ENCODE results near the gene SORCS2.
A peak's percentile ranks its signal among the peaks of the same experiment; 100 is the strongest.

SORCS2 gene

DNA sequence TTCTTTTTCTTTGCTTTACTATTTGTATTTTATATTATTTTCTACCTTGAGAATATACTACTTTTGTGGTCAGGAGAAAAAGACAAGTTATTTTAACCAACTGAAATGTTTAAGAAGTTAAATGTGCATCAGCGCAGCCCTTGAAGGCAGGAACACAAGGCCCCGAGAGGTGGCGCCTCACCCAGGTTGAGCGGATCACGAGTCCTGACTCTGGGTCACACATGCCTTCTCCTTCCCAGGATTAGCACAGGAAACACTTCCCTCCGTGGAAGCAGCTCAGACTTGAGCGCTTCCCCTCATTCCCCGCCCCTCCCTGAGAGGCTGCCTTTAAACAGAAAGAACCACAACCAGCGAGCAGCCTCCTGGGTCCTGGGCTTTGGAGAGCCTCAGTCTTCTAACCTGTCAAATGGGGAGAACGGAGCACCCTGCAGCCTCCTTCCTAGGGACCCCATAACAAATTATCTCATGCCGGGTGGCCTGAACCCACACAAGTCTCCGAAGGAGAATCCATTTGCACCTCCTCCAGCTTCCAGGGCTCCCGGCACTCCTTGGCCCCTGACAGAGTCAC, 529.7 kb downstream of the SORCS2 start:
- DNase-seq (ENCODE audit: low read depth, low spot score), result no peak

DNA sequence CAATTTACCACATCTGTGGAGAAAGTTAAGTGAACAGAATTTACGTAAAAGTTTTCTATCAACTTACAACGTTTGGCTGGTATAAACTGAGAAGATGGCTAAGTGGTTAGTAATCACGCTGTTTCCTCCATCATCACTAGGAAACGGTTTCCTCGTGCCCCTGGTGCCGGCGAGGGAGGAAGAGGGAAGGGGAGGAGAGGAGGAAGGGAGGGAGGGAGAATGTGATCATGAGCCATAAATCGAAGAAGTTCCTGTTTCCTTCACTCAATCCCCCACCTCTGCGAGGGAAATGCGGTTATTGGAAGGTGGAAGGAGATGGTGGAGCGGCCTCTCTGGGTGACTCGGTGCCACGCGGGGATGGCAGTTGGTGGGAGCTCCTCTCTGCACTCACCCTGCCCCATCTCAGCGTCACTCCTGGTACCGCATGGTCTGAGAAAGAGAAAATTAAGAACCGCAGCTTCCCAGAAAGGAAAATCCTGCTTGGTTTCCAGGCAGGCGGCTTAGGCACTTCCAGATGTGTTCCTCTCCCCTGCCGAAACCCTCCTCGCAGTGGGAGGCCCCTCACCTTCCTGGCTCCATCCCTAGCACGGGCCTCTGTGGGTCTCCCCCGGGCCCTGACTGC, 530.5 kb downstream of the SORCS2 start:
- DNase-seq (ENCODE audit: low read depth, low spot score), result no peak

DNA sequence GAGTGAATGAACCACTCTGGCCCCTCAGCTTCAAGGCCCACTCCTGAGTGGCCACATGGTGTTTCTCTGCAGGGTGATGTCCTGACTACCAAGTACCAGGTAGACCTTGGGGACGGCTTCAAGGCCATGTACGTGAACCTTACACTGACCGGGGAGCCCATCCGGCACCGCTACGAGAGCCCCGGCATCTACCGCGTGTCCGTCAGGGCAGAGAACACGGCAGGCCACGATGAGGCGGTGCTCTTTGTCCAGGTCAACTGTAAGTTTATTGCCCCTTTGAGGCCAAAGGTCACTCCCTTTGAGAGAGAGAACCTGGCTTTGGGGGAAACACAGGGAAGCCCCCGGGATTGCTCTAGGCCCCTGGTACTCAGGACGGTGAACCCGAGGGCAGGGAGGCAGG, 531.3 kb downstream of the SORCS2 start:
- DNase-seq (ENCODE audit: low read depth, low spot score), result no peak

DNA sequence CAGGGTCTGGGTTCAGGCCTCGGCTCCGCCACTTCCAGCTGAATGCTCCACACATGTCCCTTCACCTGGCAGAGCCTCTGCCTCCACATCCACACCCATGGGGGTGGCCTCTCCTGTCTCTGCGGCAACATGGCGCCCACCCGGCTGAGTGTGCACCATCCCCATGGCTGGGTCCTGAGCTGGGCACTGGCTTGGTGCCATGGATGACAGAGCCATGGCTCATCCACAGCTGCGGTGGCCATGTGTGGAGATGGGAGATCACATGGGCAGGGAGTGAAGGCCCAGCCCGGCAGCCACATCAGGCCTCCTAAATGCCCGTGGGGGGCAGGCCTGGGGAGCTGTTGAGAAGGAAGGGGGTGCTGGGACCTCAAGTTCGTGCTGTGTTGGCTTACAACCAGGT, 533.6 kb downstream of the SORCS2 start:
- DNase-seq (ENCODE audit: low read depth, low spot score), result no peak

DNA sequence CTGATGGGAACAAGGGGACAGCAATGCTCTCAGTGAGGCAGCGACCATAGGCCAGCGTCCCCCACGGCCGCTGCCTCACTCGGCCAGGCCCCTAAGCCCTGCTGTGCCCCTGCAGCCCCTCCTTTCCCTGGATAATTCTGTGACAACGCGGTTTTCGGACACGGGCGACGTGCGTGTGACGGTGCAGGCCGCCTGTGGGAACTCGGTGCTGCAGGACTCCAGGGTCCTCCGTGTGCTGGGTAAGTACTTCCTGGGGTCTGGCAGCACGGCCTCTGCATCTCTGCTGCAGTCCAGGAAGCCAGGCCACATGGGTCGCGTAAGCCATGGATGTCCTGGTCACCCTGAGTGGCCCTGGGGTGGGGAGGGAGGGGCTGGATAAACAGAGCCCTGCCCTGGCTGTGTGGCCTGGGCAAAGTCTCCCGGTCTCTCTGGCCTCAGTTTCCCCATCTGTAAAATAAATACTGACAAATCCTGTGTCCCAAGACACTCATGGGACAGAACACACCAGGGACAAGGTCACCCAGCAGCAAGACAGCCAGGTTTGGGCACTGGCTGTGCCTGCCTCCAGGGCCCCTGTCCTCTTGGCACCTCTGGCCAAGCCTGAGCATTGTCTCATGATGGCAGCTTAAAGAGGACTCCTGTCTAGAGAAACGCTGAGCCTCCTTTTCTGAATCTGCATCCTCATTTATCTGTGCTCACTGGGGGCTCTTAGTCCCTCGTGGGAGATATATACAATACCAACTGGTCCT, 534.5 kb downstream of the SORCS2 start:
- DNase-seq (ENCODE audit: low read depth, low spot score), result no peak

DNA sequence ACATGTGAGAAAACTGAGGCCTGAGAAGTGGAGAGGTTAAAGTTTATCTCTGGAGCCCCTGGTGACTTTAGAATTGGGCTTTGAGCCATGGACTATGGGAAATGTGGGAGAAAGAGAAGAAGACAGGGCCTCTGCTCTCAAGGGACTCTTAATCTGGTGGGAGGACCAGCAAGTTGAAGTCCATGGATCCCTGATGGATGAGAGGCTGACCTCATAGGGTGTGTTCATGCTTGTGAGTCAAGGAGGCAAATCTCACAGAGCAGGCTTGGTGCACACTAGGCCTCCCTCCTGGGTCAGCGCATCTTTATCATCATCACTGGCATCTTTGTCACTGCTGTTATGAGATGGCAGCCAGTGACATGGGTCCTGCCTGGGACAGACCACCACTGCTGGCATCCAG, 535.4 kb downstream of the SORCS2 start:
- DNase-seq (ENCODE audit: low read depth, low spot score), result no peak

DNA sequence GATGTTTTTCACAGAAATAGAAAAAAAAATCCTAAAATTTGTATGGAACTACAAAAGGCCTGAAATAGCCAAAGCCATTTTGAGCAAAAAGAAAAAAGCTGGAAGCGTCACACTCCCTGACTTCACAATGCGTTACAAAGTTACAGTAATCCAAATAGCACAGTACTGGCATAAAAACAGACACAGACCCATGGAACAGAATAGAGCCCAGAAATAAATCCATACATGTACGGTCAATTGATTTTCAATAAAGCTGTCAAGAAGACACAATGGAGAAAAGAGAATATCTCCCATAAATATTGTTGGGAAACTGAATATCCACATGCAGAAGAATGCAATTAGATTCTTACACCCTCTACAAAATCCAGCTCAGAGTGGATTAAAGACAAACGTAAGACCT, 539.1 kb downstream of the SORCS2 start:
- no peak for DNase-seq (ENCODE audit: low read depth, low spot score)

DNA sequence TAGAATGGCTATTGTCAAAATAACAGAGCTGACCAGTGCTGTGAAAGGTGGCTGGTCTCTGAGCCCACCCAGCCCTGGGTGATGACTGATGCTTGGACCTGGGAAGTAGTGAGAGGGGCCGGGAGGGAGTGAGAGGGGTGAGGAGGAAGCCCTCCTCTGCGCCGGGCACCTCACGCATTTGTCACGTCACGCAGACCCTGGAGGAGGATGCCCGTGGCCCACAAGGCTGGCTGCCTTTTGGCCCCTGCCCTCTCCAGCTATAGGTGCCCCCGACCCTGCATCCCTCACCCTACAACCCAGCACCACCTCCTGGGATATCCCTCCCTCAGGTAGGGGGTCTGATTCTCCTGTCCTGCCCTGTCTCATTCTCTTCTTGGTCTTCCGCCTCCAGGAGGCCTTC, 539.9 kb downstream of the SORCS2 start:
- no peak for DNase-seq (ENCODE audit: low read depth, low spot score)

DNA sequence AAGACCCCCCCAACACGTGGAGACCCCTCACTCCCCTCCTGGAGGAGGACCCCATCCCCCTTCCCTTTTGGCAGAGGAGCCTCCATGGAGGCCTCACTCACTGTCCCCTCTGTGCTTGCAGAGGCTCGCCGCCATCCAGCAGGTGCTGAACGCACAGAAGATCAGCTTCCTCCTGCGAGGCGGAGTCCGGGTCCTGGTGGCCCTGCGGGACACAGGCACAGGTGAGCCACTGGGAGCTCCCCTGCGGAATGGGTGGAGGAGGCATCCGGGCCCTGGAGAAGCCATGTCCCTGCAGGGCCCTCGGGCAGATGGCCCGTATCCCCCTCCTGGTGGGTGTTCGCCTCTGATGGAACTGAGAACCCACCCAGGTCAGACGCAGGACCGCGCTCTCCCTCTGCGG, 540.9 kb downstream of the SORCS2 start:
- no peak for DNase-seq (ENCODE audit: low read depth, low spot score)

DNA sequence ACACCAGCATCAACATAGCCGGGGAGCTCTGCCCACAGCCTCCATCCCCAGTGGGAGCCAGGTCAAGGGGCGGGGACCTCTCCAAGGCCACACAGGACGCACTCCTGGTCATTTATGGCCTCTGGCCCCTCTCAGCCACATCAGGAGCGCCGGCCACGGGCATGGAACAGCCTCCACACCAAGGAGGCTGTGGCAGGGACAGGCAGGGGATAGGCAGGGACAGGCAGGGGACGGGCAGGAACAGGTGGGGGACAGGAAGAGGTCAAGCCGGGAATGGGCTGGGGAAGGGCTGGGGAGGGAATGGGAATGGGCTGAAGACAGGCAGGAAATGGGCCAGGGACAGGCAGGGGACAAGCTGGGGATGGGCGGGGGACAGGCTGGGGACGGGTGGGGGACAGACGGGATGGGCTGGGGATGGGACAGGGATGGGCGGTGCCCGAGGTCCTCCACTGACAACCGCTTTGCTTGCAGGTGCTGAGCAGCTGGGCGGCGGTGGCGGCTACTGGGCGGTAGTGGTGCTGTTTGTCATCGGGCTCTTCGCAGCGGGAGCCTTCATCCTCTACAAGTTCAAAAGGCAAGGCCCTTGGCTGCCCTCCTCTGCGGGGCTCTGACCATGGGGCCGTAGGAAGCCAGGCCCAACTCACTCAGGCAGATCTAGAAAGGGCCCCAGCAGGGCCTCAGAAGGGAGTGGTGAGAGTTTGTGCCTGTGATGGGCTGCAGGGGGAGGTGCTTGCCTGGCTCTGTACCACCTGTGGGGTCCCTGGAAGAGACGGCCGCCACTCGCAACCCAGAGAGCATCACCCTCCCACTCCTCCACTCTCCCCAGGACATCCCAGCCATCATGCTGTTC, 541.7 kb downstream of the SORCS2 start:
- no peak for DNase-seq (ENCODE audit: low read depth, low spot score)

DNA sequence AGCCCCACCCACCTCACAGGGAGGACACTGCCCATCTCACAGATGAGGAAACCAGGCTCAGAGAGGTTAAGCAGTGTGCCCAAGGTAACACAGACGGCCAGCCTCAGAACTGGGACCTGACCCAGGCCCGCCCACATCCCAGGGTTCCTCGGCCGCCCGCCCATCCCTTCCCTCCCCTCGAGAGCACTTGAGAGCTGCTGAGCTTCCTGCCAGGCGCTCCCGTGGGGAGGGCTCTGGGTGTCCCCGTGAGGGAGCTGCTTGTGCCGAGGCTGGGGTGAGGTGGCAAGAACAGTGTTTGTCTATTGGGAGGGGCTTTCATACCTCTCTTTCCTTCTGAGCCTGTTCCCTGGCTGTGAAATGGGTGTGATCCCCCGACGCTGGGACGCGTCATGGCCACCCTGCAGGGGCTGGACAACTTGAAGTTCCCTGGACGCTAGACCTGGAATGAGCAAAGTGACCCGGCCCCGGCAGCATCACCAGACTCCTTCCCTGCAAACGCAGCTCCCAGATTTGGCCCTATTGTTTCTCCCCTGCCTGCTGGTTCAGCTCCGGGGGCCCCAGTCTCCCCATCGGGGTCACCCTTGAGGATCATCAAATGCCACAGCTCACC, 542.4 kb downstream of the SORCS2 start:
- DNase-seq (ENCODE audit: low read depth, low spot score), result no peak

DNA sequence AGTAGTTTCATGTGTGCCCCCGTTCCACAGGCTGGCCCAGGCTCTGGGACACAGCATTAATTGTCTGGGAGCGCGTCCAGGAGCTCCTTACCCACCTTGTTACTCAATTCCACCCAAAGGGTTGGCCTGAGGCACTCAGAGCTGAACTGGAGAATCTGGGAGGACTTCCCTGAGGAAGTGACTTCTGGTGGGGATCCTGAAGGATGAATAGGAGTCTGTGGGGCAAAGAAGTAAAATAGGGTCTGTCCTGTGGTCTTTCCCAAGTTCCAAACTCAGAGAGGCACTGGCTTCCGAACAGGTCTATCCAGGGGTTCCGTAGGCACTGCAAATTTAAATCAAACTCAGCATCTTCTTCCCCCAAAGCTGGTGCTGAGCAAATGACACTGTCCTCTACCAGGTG, 543.1 kb downstream of the SORCS2 start:
- no peak for DNase-seq (ENCODE audit: low read depth, low spot score)

DNA sequence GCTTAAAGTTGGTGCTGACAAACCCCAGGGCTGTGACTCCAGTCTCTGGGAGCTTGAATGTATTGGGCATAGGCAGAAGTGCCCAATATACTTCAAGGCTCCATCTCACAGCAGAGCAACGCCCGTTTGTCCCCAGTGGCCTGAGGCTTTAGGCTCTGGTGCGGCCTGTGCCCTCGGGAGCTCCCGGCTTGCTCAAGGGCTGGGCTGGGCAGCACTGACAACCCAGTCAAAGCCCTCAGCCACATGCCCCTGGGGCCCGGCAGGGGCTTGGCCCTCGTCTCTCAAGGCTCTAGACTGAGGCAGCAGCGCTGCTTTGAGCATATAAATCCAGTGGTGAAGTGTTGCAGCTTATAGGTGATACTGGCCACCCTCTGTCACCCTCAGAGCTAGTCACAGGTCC, 543.6 kb downstream of the SORCS2 start:
- DNase-seq (ENCODE audit: low read depth, low spot score), result no peak

DNA sequence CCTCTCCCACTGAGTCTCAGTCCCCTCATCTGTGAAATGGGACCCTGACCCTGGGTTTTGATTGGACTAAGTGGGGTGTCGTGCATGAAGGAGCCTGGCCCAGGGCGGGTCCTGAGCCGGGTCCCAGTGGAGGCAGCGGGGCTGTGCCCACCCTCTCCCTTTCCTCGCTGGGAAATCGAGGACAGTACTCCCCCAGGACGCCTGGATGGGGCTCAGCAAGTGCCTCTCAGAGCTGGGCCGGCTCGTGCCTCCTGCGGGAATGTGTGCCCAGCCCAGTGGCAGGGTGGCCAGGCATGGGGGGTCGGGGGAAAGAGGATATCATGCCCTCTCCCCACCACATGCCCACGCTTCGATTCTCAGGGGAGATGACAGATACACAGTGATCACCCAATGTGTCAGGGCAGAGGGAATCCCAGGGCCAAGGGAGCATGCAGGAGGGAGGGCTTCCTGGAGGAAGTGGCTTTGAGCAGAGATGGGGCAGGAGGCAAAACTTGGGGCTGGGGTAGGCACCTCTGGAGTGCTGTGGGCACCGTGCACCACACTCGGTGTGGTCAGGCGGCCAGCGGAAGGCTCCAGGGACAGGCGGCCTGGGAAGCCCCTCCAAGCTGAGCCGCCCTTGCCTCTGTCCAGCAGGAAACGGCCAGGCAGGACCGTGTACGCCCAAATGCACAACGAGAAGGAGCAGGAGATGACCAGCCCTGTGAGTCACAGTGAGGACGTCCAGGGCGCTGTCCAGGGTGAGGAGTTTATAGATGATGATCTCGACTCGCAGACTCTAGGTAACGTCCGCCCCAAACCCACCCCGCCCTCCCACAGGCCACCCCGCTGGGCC, 544.3 kb downstream of the SORCS2 start:
- peak; percentile 57 for DNase-seq (ENCODE audit: low read depth, low spot score)

DNA sequence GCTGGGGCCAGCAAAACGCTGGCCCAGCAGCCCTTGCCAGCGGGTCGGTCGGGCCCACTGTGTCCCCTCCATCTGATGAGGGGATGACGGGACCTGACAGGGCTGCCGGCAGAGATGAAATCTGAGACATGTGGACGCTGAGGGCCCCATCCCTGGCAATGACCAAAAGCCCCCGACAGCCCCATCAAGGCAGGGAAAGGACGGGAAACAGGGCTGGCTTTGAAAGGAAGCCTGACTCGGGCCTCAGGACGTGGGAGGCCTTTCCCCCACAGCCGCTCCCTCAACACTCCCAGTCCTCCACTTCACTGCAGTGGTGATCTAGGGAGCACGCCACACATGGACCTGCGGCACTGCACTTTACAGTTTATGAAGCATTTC, 544.9 kb downstream of the SORCS2 start:
- DNase-seq (ENCODE audit: low read depth, low spot score), result no peak

DNA sequence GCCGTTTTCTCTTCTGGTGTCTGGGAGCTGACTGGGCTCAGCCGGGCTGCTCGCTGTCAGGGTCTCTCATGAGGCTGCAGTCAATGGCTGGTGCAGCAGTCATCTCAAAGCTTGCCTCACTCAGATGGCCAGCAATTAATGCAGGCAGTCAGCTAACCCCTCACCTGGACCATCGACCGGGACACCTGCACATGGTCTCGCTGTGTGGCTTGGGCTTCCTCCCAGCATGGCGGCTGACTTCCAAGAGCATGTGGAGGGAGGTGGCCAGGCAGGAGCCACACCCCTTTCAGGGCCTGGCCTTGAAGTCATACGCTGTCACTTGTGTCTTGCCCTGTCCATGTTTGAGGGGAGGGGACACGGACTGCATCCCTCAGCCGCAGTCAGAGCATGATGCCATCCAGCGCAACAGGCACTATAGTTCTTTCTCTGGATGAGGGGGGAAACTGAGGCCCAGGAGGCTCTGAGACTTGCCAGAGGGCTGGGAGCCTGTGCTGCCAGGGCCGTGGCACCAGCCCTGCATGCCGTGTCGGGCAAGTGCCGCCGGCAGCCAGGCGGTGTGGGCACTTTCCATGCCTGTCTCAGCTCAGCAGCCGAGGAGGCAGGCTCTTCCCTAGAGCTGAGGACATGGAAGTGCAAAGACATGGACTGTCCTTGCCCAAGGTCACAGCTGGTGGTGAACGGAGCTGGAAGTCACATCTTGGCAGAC, 545.6 kb downstream of the SORCS2 start:
- DNase-seq (ENCODE audit: low read depth, low spot score), result no peak

DNA sequence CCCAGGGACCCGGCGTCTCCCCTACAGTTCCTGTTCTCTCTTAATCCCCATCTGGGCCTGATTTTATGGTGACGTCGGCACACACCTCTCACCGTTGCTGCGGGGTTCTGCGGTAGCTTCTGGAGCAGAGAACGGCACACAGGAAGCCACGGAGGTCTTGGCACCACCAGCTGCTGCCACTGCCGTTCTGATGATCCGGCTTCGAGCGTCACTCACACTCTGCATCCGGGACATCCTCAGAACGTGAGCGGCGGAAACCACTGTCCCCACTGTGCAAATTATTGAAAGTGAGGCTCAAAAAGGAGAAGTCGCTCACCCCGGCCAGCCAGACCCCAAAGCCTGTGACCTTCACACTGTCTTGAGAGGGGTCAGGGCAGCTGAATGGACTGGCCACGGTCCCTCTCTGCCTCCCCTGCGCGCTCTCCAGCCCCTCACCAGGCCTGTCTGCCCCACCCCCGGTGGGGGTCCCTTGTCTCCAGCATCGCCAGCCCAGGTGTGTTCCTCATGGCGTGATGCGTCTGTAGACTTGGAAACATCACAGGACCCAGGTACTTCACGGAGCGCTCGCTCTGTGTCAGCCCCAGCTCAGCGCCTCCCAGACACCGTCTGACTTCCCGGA, 546.2 kb downstream of the SORCS2 start:
- no peak for DNase-seq (ENCODE audit: low read depth, low spot score)

DNA sequence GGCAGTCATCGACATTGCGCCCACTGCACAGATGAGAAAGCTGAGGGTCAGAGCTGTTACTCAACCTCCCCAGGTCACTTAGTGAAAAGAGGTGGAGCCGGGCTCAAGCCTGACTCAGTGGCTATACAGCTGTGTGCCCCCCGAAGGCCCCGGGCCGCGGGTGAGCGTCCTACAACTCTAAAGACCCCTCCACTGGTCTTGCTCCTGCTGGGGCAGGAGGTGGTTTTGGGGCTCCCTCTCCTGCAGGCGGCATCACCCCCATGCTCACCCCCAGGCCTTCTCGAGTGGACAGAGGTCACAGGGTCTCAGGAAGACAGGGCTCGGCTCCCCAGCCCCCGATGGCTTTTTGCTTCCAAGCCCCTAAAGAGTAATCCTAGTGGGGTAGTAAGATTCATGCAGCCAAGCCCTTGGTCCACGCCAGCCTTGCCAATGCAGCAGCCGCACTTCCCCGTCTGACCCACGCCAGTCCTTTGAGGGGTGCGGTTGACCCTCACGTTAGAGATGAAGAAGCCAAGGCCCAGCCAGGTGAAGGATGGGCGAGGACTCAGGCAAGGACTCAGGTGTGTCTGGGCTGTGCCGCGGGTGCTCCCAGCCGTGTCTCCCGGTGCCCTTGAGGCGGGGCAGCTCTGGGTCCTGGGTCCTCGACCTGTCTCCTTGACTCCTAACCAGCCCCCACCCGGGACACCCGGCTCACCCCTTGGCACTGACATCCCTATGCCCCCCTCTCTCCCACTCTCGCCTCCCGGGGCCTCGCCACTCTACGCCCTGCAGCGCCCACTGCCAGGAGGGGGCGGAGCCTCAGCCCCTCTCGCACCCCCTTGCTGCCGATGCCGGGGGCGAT, 547.0 kb downstream of the SORCS2 start:
- no peak for DNase-seq (ENCODE audit: low read depth, low spot score)
